WTC11 (cell line): ENCODE results near the gene CORO1A. TPM values are rescaled to one million over a fixed set of nuclear protein-coding genes. Genes with fewer than 3 reads are reported as not detected.

Source experiments
- ATAC-seq: fragments of 200-7000 bp; cut with Tn5 transposase; 2 replicates; pipeline ENCODE4 v1.10.0; 2021; ENCODE audit warnings: mild to moderate bottlenecking, moderate library complexity
- CTCF ChIA-PET: fragments of 300-600 bp; sonication (Branson Sonifier 250); formaldehyde crosslinking; loops from one replicate; lab custom pipeline; 2021; ENCODE audit warnings: antibody characterized with exemption; lab: Charles Lee
- POLR2A ChIA-PET: fragments of 350-600 bp; sonication (Branson Sonifier 250); formaldehyde crosslinking; loops from one replicate; lab custom pipeline; 2021; ENCODE audit warnings: antibody characterized with exemption; lab: Charles Lee
- DNase-seq: peaks from one replicate; pipeline ENCODE4 v3.0.0; 2021; ENCODE audit warnings: low spot score
- H3K27ac Mint-ChIP-seq: 2 replicates; pipeline ENCODE4 v1.8.0; 2021; ENCODE audit warnings: mixed read lengths
- H3K27me3 Mint-ChIP-seq: 2 replicates; pipeline ENCODE4 v1.8.0; 2021; ENCODE audit warnings: low read depth, mild to moderate bottlenecking, moderate library complexity, mixed read lengths
- H3K36me3 Mint-ChIP-seq: 2 replicates; pipeline ENCODE4 v1.8.0; 2021; ENCODE audit warnings: mixed read lengths
- H3K4me1 Mint-ChIP-seq: 2 replicates; pipeline ENCODE4 v1.8.0; 2022; ENCODE audit warnings: mixed read lengths
- H3K4me3 Mint-ChIP-seq: 2 replicates; pipeline ENCODE4 v1.8.0; 2021; ENCODE audit warnings: mild to moderate bottlenecking, moderate library complexity, mixed read lengths
- H3K9me3 Mint-ChIP-seq: 2 replicates; pipeline ENCODE4 v1.8.0; 2021; ENCODE audit warnings: mixed read lengths
- CBFB ChIP-seq: sonication (generic); formaldehyde crosslinking; IDR thresholded peaks from 2 replicates; pipeline ENCODE4 v1.8.1; 2022; ENCODE audit warnings: mild to moderate bottlenecking, low read depth, missing genetic modification reagents
- JAZF1 ChIP-seq: fragments of 250-450 bp; sonication (Bioruptor Pico); IDR thresholded peaks from 2 replicates; pipeline ENCODE4 v1.9.0; 2021; ENCODE audit warnings: moderate library complexity, mild to moderate bottlenecking, inconsistent platforms
- NFYB ChIP-seq: sonication (generic); formaldehyde crosslinking; conservative IDR thresholded peaks from 2 replicates; pipeline ENCODE4 v1.8.0; 2022; ENCODE audit warnings: low read depth, missing genetic modification reagents
- NR1H2 ChIP-seq: sonication (generic); formaldehyde crosslinking; IDR thresholded peaks from 2 replicates; pipeline ENCODE4 v1.9.0; 2021; ENCODE audit warnings: mild to moderate bottlenecking, moderate library complexity, missing genetic modification reagents
- SMAD3 ChIP-seq: sonication (generic); formaldehyde crosslinking; IDR thresholded peaks from 2 replicates; pipeline ENCODE4 v1.8.0; 2022; ENCODE audit warnings: missing genetic modification reagents, mild to moderate bottlenecking, borderline replicate concordance
- ZBTB21 ChIP-seq: sonication (generic); formaldehyde crosslinking; IDR thresholded peaks from 2 replicates; pipeline ENCODE4 v1.8.1; 2023; ENCODE audit warnings: mild to moderate bottlenecking, missing genetic modification reagents, borderline replicate concordance
- ZNF121 ChIP-seq: sonication (generic); formaldehyde crosslinking; IDR thresholded peaks from 2 replicates; pipeline ENCODE4 v1.8.0; 2023; ENCODE audit warnings: missing genetic modification reagents
- ZNF219 ChIP-seq: sonication (generic); formaldehyde crosslinking; IDR thresholded peaks from 2 replicates; pipeline ENCODE4 v1.8.0; 2023; ENCODE audit warnings: missing genetic modification reagents, mild to moderate bottlenecking, borderline replicate concordance
- ZNF232 ChIP-seq: sonication (generic); formaldehyde crosslinking; IDR thresholded peaks from 2 replicates; pipeline ENCODE4 v1.8.0; 2022; ENCODE audit warnings: mild to moderate bottlenecking, missing genetic modification reagents
- ZNF396 ChIP-seq: fragments of 250-450 bp; sonication (Bioruptor Pico); IDR thresholded peaks from 2 replicates; pipeline ENCODE4 v1.8.0; 2021; ENCODE audit warnings: mild to moderate bottlenecking, moderate library complexity, borderline replicate concordance
- ZNF416 ChIP-seq: fragments of 250-450 bp; sonication (Bioruptor Pico); IDR thresholded peaks from 2 replicates; pipeline ENCODE4 v1.9.0; 2021; ENCODE audit warnings: mild to moderate bottlenecking, inconsistent platforms
- total RNA-seq: library from RNA; stranded (reverse); gene quantifications from 3 replicates; pipeline ENCODE4 v1.2.3, GENCODE V29; 2021
- TF ChIP-seq, protein P1 (sequence below): sonication (generic); formaldehyde crosslinking; IDR thresholded peaks from 2 replicates; pipeline ENCODE4 v1.8.1; 2023; ENCODE audit warnings: mild to moderate bottlenecking, missing genetic modification reagents, moderate library complexity
- TF ChIP-seq, protein P2 (sequence below): sonication (generic); formaldehyde crosslinking; IDR thresholded peaks from 2 replicates; pipeline ENCODE4 v1.8.0; 2022; ENCODE audit warnings: mild to moderate bottlenecking, missing genetic modification reagents
- TF ChIP-seq, protein P3 (sequence below): sonication (generic); formaldehyde crosslinking; IDR thresholded peaks from 2 replicates; pipeline ENCODE4 v1.8.1; 2022; ENCODE audit warnings: missing genetic modification reagents, borderline replicate concordance
- TF ChIP-seq, protein P4 (sequence below): sonication (generic); formaldehyde crosslinking; IDR thresholded peaks from 2 replicates; pipeline ENCODE4 v1.8.1; 2022; ENCODE audit warnings: low read depth, missing genetic modification reagents, borderline replicate concordance
- TF ChIP-seq, protein P5 (sequence below): sonication (generic); formaldehyde crosslinking; IDR thresholded peaks from 2 replicates; pipeline ENCODE4 v1.8.1; 2023; ENCODE audit warnings: mild to moderate bottlenecking, moderate library complexity, missing genetic modification reagents
- TF ChIP-seq, protein P6 (sequence below): sonication (generic); formaldehyde crosslinking; IDR thresholded peaks from 2 replicates; pipeline ENCODE4 v1.8.1; 2022; ENCODE audit warnings: mild to moderate bottlenecking, missing genetic modification reagents, moderate library complexity, borderline replicate concordance

The CORO1A gene
- total RNA-seq, 1 experiment from 2014 or later, result 10.0 TPM

DNA sequence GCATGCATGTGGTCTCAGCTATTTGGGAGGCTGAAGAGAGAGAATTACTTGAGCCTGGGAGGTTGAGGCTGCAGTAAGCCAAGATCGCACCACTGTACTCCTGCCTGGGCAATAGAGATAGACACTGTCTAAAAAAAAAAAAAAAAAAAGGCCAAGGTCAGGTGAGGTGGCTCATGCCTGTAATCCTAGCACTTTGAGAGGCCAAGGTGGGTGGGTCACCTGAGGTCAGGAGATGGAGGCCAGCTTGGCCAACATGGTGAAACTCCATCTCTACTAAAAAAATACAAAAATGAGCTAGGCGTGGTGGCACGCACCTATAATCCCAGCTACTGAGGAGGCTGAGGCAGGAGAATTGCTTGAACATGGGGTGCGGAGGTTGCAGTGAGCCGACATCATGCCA lies 28.2 kb upstream of the CORO1A start:
- DNase-seq (no peak), ATAC-seq (no peak)
- no peak for TF ChIP-seq ZNF232 (CRISPR knock-in tag)
- peaks cover 4% of the 10 kb centered on the region; the same call in 1 of the 2 replicates for H3K36me3 Mint-ChIP-seq
- peaks cover 19% of the 10 kb centered on the region for H3K27me3 Mint-ChIP-seq
- H3K9me3 Mint-ChIP-seq, result peaks cover 3% of the 10 kb centered on the region
- H3K27ac Mint-ChIP-seq, result no peak overlapping the region
- H3K4me1 Mint-ChIP-seq, result no peaks in the 10 kb centered on the region
- no peak overlapping the region for H3K4me3 Mint-ChIP-seq
- ChIA-PET CTCF (interaction anchor here (2.1 kb wide), 1 partner anchor 43 kb away, joined by 6 read pairs; no protein-coding TSS in a partner anchor), POLR2A (interaction anchor here (0.7 kb wide), 1 partner anchor 658 kb away, joined by 15 read pairs; no protein-coding TSS in a partner anchor)

DNA sequence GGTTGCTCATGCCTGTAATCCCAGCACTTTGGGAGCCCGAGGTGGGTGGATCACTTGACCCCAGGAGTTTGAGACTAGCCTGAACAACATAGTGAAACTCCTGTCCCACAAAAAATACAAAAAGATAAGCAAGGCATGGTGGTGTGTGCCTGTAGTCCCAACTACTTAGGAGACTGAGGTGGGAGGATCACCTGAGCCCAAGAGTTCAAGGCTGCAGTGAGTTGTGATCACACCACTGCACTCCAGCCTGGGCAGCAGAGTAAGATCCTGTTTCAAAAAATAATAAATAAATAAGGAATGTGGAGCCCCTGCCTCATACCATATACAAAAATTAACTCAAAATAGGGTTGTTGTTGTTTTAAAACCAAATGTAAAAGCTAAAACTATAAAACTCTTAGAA lies 26.2 kb upstream of the CORO1A start:
- POLR2A ChIA-PET, result interaction anchor here (0.6 kb wide), 1 partner anchor 230 kb away, joined by 4 read pairs; no protein-coding TSS in a partner anchor
- H3K4me1 Mint-ChIP-seq, result no peaks in the 10 kb centered on the region
- TF ChIP-seq NFYB (CRISPR knock-in tag) (no peak), JAZF1 (no peak)
- H3K36me3 Mint-ChIP-seq, result peaks cover 4% of the 10 kb centered on the region; the same call in 1 of the 2 replicates
- ATAC-seq, result no peak
- no peak for DNase-seq
- H3K9me3 Mint-ChIP-seq, result peaks cover 3% of the 10 kb centered on the region
- CTCF ChIA-PET, result no interaction called here
- no peak overlapping the region for H3K27ac Mint-ChIP-seq
- no peak overlapping the region for H3K4me3 Mint-ChIP-seq
- peaks cover 7% of the 10 kb centered on the region for H3K27me3 Mint-ChIP-seq

DNA sequence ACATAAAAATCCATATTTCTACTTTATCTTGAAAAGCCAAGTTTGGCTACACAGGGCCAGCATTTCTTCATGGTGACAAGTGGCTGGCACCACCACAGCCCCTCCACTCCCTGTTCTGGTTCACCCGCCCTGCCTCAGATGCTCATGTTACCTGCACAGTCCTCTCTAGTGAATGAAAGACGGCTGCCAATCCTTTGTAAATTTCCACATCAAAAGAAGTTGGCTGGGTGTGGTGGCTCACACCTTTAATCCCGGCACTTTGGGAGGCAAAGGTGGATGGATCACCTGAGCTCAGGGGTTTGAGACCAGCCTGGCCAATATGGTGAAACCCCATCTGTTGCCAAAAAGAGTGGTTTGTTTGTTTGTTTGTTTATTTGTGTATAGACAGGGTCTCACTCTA lies 19.9 kb upstream of the CORO1A start:
- Mint-ChIP-seq H3K9me3 (peaks cover 6% of the 10 kb centered on the region), H3K4me3 (no peak overlapping the region), H3K27ac (no peak overlapping the region), H3K27me3 (peaks cover 27% of the 10 kb centered on the region), H3K4me1 (no peaks in the 10 kb centered on the region), H3K36me3 (peaks cover 5% of the 10 kb centered on the region)
- ATAC-seq, result no peak
- no peak for DNase-seq
- no peak for TF ChIP-seq CBFB (CRISPR knock-in tag)
- TF ChIP-seq, protein P1, sequence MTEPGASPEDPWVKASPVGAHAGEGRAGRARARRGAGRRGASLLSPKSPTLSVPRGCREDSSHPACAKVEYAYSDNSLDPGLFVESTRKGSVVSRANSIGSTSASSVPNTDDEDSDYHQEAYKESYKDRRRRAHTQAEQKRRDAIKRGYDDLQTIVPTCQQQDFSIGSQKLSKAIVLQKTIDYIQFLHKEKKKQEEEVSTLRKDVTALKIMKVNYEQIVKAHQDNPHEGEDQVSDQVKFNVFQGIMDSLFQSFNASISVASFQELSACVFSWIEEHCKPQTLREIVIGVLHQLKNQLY (CRISPR knock-in tag), result no peak
- CTCF ChIA-PET, result interaction anchor here (0.7 to 1.4 kb wide), 2 partner anchors 52 to 229 kb away, joined by 3 to 4 read pairs; no protein-coding TSS in a partner anchor
- POLR2A ChIA-PET, result no interaction called here

DNA sequence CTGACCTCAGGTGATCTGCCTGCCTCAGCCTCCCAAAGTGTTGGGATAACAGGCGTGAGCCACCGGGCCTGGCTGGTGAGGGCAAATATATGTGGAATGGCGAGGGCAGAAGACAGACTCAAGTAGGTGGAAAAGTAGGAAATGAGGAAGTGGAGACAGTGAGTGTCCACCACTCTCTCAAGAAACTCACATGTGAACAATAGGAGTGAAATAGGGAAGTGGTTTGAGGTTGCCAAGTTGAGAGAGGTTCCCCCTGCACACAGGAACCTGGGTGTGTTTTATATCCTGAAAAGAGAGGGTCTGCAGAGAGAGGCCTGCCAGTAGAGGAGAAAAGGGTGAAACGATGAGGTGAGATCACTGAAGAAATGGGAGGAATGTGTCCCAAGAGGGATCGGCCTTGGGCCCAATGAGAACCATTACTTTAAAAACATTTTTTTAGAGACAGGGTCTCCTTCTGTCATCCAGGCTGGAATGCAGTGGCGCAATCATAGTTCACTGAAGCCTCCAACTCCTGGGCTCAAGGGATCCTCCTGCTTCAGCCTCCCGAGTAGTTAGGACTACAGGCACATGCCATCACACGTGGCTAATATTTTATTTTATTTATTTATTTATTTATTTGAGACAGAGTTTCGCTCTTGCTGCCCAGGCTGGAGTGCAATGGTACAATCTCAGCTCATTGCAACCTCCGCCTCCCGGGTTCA lies 17.1 kb upstream of the CORO1A start:
- H3K4me1 Mint-ChIP-seq, result no peaks in the 10 kb centered on the region
- no peak for ATAC-seq
- no peak for DNase-seq
- peaks cover 3% of the 10 kb centered on the region; the same call in 1 of the 2 replicates for H3K9me3 Mint-ChIP-seq
- H3K27me3 Mint-ChIP-seq, result peaks cover 21% of the 10 kb centered on the region
- POLR2A ChIA-PET, result no interaction called here
- CTCF ChIA-PET, result no interaction called here
- H3K36me3 Mint-ChIP-seq, result peaks cover 2% of the 10 kb centered on the region; the same call in 1 of the 2 replicates
- no peak overlapping the region for H3K27ac Mint-ChIP-seq
- H3K4me3 Mint-ChIP-seq, result no peak overlapping the region
- no peak for TF ChIP-seq ZNF219 (CRISPR knock-in tag)
- no peak for TF ChIP-seq ZNF121 (CRISPR knock-in tag)
- TF ChIP-seq NR1H2, result no peak
- no peak for TF ChIP-seq ZNF396 (CRISPR knock-in tag)
- TF ChIP-seq, protein P2, sequence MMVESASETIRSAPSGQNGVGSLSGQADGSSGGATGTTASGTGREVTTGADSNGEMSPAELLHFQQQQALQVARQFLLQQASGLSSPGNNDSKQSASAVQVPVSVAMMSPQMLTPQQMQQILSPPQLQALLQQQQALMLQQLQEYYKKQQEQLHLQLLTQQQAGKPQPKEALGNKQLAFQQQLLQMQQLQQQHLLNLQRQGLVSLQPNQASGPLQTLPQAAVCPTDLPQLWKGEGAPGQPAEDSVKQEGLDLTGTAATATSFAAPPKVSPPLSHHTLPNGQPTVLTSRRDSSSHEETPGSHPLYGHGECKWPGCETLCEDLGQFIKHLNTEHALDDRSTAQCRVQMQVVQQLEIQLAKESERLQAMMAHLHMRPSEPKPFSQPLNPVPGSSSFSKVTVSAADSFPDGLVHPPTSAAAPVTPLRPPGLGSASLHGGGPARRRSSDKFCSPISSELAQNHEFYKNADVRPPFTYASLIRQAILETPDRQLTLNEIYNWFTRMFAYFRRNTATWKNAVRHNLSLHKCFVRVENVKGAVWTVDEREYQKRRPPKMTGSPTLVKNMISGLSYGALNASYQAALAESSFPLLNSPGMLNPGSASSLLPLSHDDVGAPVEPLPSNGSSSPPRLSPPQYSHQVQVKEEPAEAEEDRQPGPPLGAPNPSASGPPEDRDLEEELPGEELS (CRISPR knock-in tag), result no peak
- no peak for TF ChIP-seq ZNF416
- no peak for TF ChIP-seq SMAD3 (CRISPR knock-in tag)
- TF ChIP-seq ZNF232 (CRISPR knock-in tag), result no peak
- TF ChIP-seq, protein P3, sequence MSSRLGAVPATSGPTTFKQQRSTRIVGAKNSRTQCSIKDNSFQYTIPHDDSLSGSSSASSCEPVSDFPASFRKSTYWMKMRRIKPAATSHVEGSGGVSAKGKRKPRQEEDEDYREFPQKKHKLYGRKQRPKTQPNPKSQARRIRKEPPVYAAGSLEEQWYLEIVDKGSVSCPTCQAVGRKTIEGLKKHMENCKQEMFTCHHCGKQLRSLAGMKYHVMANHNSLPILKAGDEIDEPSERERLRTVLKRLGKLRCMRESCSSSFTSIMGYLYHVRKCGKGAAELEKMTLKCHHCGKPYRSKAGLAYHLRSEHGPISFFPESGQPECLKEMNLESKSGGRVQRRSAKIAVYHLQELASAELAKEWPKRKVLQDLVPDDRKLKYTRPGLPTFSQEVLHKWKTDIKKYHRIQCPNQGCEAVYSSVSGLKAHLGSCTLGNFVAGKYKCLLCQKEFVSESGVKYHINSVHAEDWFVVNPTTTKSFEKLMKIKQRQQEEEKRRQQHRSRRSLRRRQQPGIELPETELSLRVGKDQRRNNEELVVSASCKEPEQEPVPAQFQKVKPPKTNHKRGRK (CRISPR knock-in tag), result no peak
- no peak for TF ChIP-seq ZBTB21
- TF ChIP-seq, protein P4, sequence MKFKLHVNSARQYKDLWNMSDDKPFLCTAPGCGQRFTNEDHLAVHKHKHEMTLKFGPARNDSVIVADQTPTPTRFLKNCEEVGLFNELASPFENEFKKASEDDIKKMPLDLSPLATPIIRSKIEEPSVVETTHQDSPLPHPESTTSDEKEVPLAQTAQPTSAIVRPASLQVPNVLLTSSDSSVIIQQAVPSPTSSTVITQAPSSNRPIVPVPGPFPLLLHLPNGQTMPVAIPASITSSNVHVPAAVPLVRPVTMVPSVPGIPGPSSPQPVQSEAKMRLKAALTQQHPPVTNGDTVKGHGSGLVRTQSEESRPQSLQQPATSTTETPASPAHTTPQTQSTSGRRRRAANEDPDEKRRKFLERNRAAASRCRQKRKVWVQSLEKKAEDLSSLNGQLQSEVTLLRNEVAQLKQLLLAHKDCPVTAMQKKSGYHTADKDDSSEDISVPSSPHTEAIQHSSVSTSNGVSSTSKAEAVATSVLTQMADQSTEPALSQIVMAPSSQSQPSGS, result no peak
- TF ChIP-seq, protein P5, sequence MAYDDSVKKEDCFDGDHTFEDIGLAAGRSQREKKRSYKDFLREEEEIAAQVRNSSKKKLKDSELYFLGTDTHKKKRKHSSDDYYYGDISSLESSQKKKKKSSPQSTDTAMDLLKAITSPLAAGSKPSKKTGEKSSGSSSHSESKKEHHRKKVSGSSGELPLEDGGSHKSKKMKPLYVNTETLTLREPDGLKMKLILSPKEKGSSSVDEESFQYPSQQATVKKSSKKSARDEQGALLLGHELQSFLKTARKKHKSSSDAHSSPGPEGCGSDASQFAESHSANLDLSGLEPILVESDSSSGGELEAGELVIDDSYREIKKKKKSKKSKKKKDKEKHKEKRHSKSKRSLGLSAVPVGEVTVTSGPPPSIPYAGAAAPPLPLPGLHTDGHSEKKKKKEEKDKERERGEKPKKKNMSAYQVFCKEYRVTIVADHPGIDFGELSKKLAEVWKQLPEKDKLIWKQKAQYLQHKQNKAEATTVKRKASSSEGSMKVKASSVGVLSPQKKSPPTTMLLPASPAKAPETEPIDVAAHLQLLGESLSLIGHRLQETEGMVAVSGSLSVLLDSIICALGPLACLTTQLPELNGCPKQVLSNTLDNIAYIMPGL (CRISPR knock-in tag), result no peak
- TF ChIP-seq, protein P6, sequence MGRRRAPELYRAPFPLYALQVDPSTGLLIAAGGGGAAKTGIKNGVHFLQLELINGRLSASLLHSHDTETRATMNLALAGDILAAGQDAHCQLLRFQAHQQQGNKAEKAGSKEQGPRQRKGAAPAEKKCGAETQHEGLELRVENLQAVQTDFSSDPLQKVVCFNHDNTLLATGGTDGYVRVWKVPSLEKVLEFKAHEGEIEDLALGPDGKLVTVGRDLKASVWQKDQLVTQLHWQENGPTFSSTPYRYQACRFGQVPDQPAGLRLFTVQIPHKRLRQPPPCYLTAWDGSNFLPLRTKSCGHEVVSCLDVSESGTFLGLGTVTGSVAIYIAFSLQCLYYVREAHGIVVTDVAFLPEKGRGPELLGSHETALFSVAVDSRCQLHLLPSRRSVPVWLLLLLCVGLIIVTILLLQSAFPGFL (CRISPR knock-in tag), result no peak
